K562 (cell line): ENCODE measurements around the gene STYXL1. TPM values are rescaled to one million over a fixed set of nuclear protein-coding genes. Genes with fewer than 3 reads are reported as not detected.
A peak's percentile ranks its signal among the peaks of the same experiment; 100 is the strongest.

Experiments used
- ATAC-seq: fragments of 200-7000 bp; cut with Tn5 transposase; 3 replicates; pipeline ENCODE4 v1.9.1; 2020; ENCODE audit warnings: moderate library complexity
- BruUV-seq: library from RNA; stranded (reverse); fragments of 400-500 nt; replicated peaks from 2 replicates; lab custom pipeline; 2021; lab: Mats Ljungman, UMichigan
- CTCF ChIA-PET: fragments of 300-600 bp; formaldehyde crosslinking; extraction: SDS; loops from one replicate; lab custom pipeline; 2021; ENCODE audit warnings: low intra/inter-chr PET ratio; lab: Yijun Ruan, JAX
- POLR2A ChIA-PET: fragments of 300-600, 350-650 bp; sonication (Branson Sonifier 250); formaldehyde crosslinking; extraction: SDS; loops from one replicate; lab custom pipeline; 2021; ENCODE audit warnings: antibody characterized with exemption, inconsistent platforms; lab: Yijun Ruan, JAX
- DNase-seq, 4 experiments: peaks; one replicate each; pipeline versions ENCODE4 v3.0.0 to v3.0.0-alpha.2; 2011 to 2018; ENCODE audit warnings: low spot score in 3 of 4, mixed read lengths in 3 of 4; ENCODE audit errors: extremely low read depth in 1 of 4
- FAIRE-seq: peaks from 2 replicates; lab custom pipeline; 2011; peaks lifted over from hg19 to GRCh38; lab: Jason Lieb, UNC
- H2AFZ ChIP-seq: 2 replicates; pipeline ENCODE4 v1.6.0; 2011; ENCODE audit warnings: low read depth, low read length, control low read depth, inconsistent platforms
- H3K27ac ChIP-seq: fragments of 200-600 bp; 3 replicates; pipeline ENCODE4 v1.8.0; 2011; ENCODE audit warnings: low read depth, mild to moderate bottlenecking, control low read depth, inconsistent platforms, low read length, moderate library complexity, mixed read lengths; ENCODE audit errors: extremely low read depth
- H3K27me3 ChIP-seq, 2 experiments: fragments of 300-600 bp in 1 of 2; 2 replicates in 1 of 2; 3 replicates in 1 of 2; pipeline versions ENCODE4 v1.6.0 to v1.8.0; 2011; ENCODE audit warnings: inconsistent platforms in 2 of 2, low read length in 2 of 2, mild to moderate bottlenecking in 1 of 2, mixed read lengths in 1 of 2, moderate library complexity in 1 of 2; ENCODE audit not compliant: control insufficient read depth in 2 of 2, insufficient read depth in 2 of 2
- H3K36me3 ChIP-seq: fragments of 300-600 bp; 3 replicates; pipeline ENCODE4 v1.8.0; 2011; ENCODE audit warnings: mild to moderate bottlenecking, low read length, inconsistent platforms; ENCODE audit not compliant: control insufficient read depth, insufficient read depth
- H3K4me1 ChIP-seq, 2 experiments: fragments of 200-600 bp in 1 of 2; replicated peaks in 1 of 2; 2 replicates in 1 of 2; 3 replicates in 1 of 2; pipeline versions ENCODE4 v1.5.1 to v1.8.0; 2011; ENCODE audit warnings: inconsistent platforms in 2 of 2, low read length in 2 of 2, mild to moderate bottlenecking in 1 of 2, mixed read lengths in 1 of 2, moderate library complexity in 1 of 2; ENCODE audit not compliant: control insufficient read depth in 2 of 2, insufficient read depth in 2 of 2
- H3K4me2 ChIP-seq: 2 replicates; pipeline ENCODE4 v1.6.1; 2011; ENCODE audit warnings: low read length, control low read depth, inconsistent platforms, mixed read lengths; ENCODE audit not compliant: insufficient read depth
- H3K4me3 ChIP-seq: fragments of 200-600 bp; sonication (generic), shearing (Covaris generic); 2 replicates; pipeline ENCODE4 v1.5.1; 2016; ENCODE audit warnings: control low read depth, inconsistent platforms
- H3K79me2 ChIP-seq: fragments of 200-600 bp; 3 replicates; pipeline ENCODE4 v1.8.0; 2011; ENCODE audit warnings: low read length, inconsistent platforms; ENCODE audit not compliant: control insufficient read depth, insufficient read depth
- H3K9ac ChIP-seq, 2 experiments: 2 replicates each; pipeline versions ENCODE4 v1.6.0 to v1.6.1; 2011; ENCODE audit warnings: low read depth in 2 of 2, low read length in 2 of 2, control low read depth in 1 of 2, inconsistent platforms in 1 of 2, mild to moderate bottlenecking in 1 of 2, mixed read lengths in 1 of 2; ENCODE audit not compliant: insufficient read depth in 1 of 2
- H3K9me1 ChIP-seq: one replicate; pipeline ENCODE4 v1.6.0; 2011; ENCODE audit warnings: inconsistent platforms, mild to moderate bottlenecking, low read length, moderate library complexity; ENCODE audit not compliant: control insufficient read depth, insufficient read depth
- H3K9me3 ChIP-seq: replicated peaks from 2 replicates; pipeline ENCODE4 v1.5.1; 2011; ENCODE audit warnings: low read depth, low read length, inconsistent platforms; ENCODE audit not compliant: control insufficient read depth, insufficient read depth
- H4K20me1 ChIP-seq: replicated peaks from 2 replicates; pipeline ENCODE4 v1.6.1; 2011; ENCODE audit warnings: low read length, inconsistent platforms, mixed read lengths; ENCODE audit not compliant: control insufficient read depth, insufficient read depth
- ARHGAP35 ChIP-seq: fragments of 450-650 bp; IDR thresholded peaks from 2 replicates; pipeline ENCODE4 v1.6.1; 2018; ENCODE audit not compliant: partially characterized antibody
- CEBPB ChIP-seq: fragments of 450-650 bp; IDR thresholded peaks from 2 replicates; pipeline ENCODE4 v1.6.1; 2016; ENCODE audit warnings: missing genetic modification characterization, missing compliant biosample characterization
- POLR2B ChIP-seq: fragments of 450-650 bp; IDR thresholded peaks from 2 replicates; pipeline ENCODE4 v1.6.1; 2018; ENCODE audit warnings: low read depth; ENCODE audit not compliant: partially characterized antibody
- RBM25 ChIP-seq: fragments of 200-400 bp; formaldehyde crosslinking; IDR thresholded peaks from 2 replicates; pipeline ENCODE4 v1.6.1; 2018; ENCODE audit warnings: low read length, low read depth, moderate library complexity; ENCODE audit not compliant: severe bottlenecking
- TAF7 ChIP-seq: fragments of 450-650 bp; IDR thresholded peaks from 2 replicates; pipeline ENCODE4 v1.6.1; 2016; ENCODE audit warnings: missing genetic modification characterization, missing compliant biosample characterization
- TAF9B ChIP-seq: fragments of 450-650 bp; IDR thresholded peaks from 2 replicates; pipeline ENCODE4 v1.6.1; 2018; ENCODE audit warnings: mild to moderate bottlenecking; ENCODE audit not compliant: partially characterized antibody
- TCF7L2 ChIP-seq: fragments of 150-350 bp; IDR thresholded peaks from 2 replicates; pipeline ENCODE4 v1.6.1; 2016; ENCODE audit warnings: low read depth, mild to moderate bottlenecking, low read length, moderate library complexity
- TRIM28 ChIP-seq: fragments of 450-650 bp; IDR thresholded peaks from 2 replicates; pipeline ENCODE4 v1.6.1; 2017
- ZFP30 ChIP-seq: fragments of 250-450 bp; sonication (Bioruptor Pico); IDR thresholded peaks from 2 replicates; pipeline ENCODE4 v1.8.0; 2022; ENCODE audit warnings: moderate library complexity, mild to moderate bottlenecking, inconsistent platforms, borderline replicate concordance
- ZNF146 ChIP-seq: IDR thresholded peaks from one replicate; pipeline ENCODE4 v1.6.1; 2018; ENCODE audit warnings: missing compliant biosample characterization; ENCODE audit not compliant: unreplicated experiment
- WGBS: fragments of 100-300 bp; shearing (Covaris generic); methylation state at CpG from one replicate; pipeline ENCODE4 v1.1.6; 2016; ENCODE audit warnings: low coverage, mixed read lengths; ENCODE audit not compliant: insufficient coverage; ENCODE audit errors: missing lambda C conversion rate; 5-methylcytosine and 5-hydroxymethylcytosine counted together
- in situ Hi-C: fragments of 300-500 bp; cut with MboI; formaldehyde crosslinking; loops from 4 replicates; pipeline ENCODE4 v1.15.0; 2018; ENCODE audit warnings: inconsistent platforms, mixed read lengths
- intact Hi-C: fragments of 100-400 bp; cut with micrococcal nuclease; formaldehyde crosslinking; loops from 2 replicates; pipeline ENCODE4 v1.14.2; 2022
- polyA plus RNA-seq, 8 experiments: library from polyadenylated mRNA; depleted of rRNA in 4 of 8; stranded (reverse) in 5 of 8; unstranded in 3 of 8; fragments of >200 nt; fragmentation: Nextera tagmentation in 2 of 8; fragmentation: Illumina TruSeq in 1 of 8; extraction: Ambion mirVana in 2 of 8; extraction: Trizol in 1 of 8; gene quantifications; 2 replicates each; pipeline versions ENCODE4 v1.2.1 to v1.2.3, GENCODE V29; 2011 to 2014; ENCODE audit warnings: inconsistent platforms in 1 of 8, missing spikeins in 1 of 8
- total RNA-seq, 7 experiments: library from RNA; depleted of rRNA in 6 of 7; stranded (reverse); fragments of >200 nt in 6 of 7; fragmentation: Illumina TruSeq in 2 of 7; extraction: Trizol in 2 of 7; gene quantifications; 2 replicates each; pipeline versions ENCODE4 v1.2.1 to v1.2.3, GENCODE V29; 2011 to 2021; ENCODE audit warnings: low replicate concordance in 1 of 7
- TF ChIP-seq, protein P1 (sequence below): fragments of 450-650 bp; IDR thresholded peaks from 2 replicates; pipeline ENCODE4 v1.7.1; 2018; ENCODE audit warnings: mild to moderate bottlenecking, low read depth; ENCODE audit not compliant: partially characterized antibody
- TF ChIP-seq, protein P2 (sequence below): sonication (generic); formaldehyde crosslinking; IDR thresholded peaks from 2 replicates; pipeline ENCODE4 v1.8.1; 2023; ENCODE audit warnings: mild to moderate bottlenecking, missing genetic modification reagents

STYXL1 gene
- total and polyA plus RNA-seq, 9 of the 15 experiments (the other 6 are each of a cell fraction or from before 2014, with no cell fraction given) = 36.5 to 97.2 (median 49.9) TPM

DNA sequence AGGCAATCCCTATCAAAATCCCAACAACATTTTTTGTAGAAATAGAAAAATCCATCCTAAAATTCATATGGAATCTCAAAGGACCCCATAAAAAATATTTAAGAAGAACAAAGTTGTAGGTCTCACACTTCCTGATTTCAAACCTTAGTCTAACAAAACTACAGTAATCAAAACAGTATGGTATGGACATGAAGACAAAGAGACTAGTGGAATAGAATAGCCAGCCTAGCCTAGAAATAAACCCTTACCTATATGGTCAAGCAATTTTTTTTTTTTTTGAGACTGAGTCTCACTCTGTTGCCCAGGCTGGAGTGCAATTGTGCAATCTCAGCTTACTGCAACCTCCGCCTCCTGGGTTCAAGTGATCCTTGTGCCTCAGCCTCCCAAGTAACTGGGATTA is 49.8 kb downstream of the STYXL1 start:
- Histone ChIP-seq H3K27ac (no peak overlapping the region), H4K20me1 (no peaks in the 10 kb centered on the region; the same call in 1 of the 2 replicates), H2AFZ (no peak overlapping the region), H3K4me2 (no peak overlapping the region), H3K9me3 (no peaks in the 10 kb centered on the region), H3K4me1 (peaks cover 17 to 27% of the 10 kb centered on the region in 2 experiments), H3K79me2 (peaks cover 2% of the 10 kb centered on the region; the same call in 1 of the 3 replicates), H3K36me3 (peaks cover 26% of the 10 kb centered on the region), H3K9ac (no peak overlapping the region), H3K4me3 (no peak overlapping the region), H3K9me1 (no peaks in the 10 kb centered on the region), H3K27me3 (no peaks in the 10 kb centered on the region)
- in situ Hi-C loops = no loop called here
- no TSS peak for BruUV-seq
- intact Hi-C loops = no loop called here
- FAIRE-seq (no peak), ATAC-seq (no peak), DNase-seq (no peak)
- ChIA-PET POLR2A (interaction anchor here (1.5 kb wide), 1 partner anchor 12 kb away, joined by 3 read pairs; no protein-coding TSS in a partner anchor), CTCF (no interaction called here)
- TF ChIP-seq TAF9B (no peak), TRIM28 (0 out of 2 replicates have a peak, but pooled peaks have one; percentile 32), ZFP30 (CRISPR knock-in tag) (0 out of 2 replicates have a peak, but pooled peaks have one; percentile 52), CEBPB (tag) (0 out of 2 replicates have a peak, but pooled peaks have one; percentile 32), RBM25 (peak; percentile 14), TAF7 (tag) (no peak)
- WGBS = 100% methylated on average over 1 of the region's 1 CpG

DNA sequence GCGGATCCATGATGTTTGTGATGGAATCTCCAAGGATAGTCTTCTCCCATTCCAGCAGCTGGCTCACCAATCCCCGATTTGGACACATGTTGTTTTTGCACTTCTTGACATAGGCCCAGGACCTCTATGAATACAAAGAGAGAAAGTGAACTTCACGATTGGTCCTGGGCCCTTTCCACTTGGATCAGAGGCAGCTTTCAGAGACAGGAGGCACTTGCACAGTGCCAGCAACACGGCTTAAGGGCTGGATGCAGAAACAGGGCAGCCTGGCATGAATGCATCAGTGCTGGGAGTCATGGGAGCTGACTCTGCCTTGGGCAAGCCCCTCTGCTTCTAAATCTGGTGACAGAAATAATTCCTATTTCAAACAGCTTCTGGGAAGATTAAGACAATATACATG is 51.3 kb downstream of the STYXL1 start:
- H4K20me1 ChIP-seq = no peaks in the 10 kb centered on the region
- no peaks in the 10 kb centered on the region for H3K9me3 ChIP-seq
- no TSS peak for BruUV-seq
- H3K36me3 ChIP-seq = peaks cover 19% of the 10 kb centered on the region; the same call in 1 of the 3 replicates
- no peak overlapping the region for H3K27ac ChIP-seq
- DNase-seq = no peak
- FAIRE-seq = no peak
- no peaks in the 10 kb centered on the region for H3K9me1 ChIP-seq
- H2AFZ ChIP-seq = no peak overlapping the region
- peaks cover 2% of the 10 kb centered on the region; the same call in 1 of the 3 replicates for H3K79me2 ChIP-seq
- POLR2A ChIA-PET = no interaction called here
- in situ Hi-C loops (no loop called here), intact Hi-C loops (no loop called here)
- no peaks in the 10 kb centered on the region for H3K27me3 ChIP-seq
- H3K4me2 ChIP-seq = no peak overlapping the region
- peaks cover 17 to 41% of the 10 kb centered on the region in 2 experiments for H3K4me1 ChIP-seq
- CTCF ChIA-PET = no interaction called here
- no peak for ATAC-seq
- H3K9ac ChIP-seq = no peak overlapping the region
- no peak overlapping the region for H3K4me3 ChIP-seq
- WGBS = 64% methylated on average over 4 of the region's 4 CpGs
- TF ChIP-seq, protein P1, sequence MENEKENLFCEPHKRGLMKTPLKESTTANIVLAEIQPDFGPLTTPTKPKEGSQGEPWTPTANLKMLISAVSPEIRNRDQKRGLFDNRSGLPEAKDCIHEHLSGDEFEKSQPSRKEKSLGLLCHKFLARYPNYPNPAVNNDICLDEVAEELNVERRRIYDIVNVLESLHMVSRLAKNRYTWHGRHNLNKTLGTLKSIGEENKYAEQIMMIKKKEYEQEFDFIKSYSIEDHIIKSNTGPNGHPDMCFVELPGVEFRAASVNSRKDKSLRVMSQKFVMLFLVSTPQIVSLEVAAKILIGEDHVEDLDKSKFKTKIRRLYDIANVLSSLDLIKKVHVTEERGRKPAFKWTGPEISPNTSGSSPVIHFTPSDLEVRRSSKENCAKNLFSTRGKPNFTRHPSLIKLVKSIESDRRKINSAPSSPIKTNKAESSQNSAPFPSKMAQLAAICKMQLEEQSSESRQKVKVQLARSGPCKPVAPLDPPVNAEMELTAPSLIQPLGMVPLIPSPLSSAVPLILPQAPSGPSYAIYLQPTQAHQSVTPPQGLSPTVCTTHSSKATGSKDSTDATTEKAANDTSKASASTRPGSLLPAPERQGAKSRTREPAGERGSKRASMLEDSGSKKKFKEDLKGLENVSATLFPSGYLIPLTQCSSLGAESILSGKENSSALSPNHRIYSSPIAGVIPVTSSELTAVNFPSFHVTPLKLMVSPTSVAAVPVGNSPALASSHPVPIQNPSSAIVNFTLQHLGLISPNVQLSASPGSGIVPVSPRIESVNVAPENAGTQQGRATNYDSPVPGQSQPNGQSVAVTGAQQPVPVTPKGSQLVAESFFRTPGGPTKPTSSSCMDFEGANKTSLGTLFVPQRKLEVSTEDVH = no peak
- TF ChIP-seq, protein P2, sequence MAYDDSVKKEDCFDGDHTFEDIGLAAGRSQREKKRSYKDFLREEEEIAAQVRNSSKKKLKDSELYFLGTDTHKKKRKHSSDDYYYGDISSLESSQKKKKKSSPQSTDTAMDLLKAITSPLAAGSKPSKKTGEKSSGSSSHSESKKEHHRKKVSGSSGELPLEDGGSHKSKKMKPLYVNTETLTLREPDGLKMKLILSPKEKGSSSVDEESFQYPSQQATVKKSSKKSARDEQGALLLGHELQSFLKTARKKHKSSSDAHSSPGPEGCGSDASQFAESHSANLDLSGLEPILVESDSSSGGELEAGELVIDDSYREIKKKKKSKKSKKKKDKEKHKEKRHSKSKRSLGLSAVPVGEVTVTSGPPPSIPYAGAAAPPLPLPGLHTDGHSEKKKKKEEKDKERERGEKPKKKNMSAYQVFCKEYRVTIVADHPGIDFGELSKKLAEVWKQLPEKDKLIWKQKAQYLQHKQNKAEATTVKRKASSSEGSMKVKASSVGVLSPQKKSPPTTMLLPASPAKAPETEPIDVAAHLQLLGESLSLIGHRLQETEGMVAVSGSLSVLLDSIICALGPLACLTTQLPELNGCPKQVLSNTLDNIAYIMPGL (CRISPR knock-in tag) = no peak
- no peak for TF ChIP-seq ARHGAP35
- TF ChIP-seq POLR2B = no peak
- no peak for TF ChIP-seq TCF7L2
- no peak for TF ChIP-seq ZNF146 (CRISPR knock-in tag)
